A549 (cell line): ENCODE measurements around the gene PAN2. TPM values are rescaled to one million over a fixed set of nuclear protein-coding genes. Genes with fewer than 3 reads are reported as not detected.
A peak's percentile ranks its signal among the peaks of the same experiment; 100 is the strongest.

Experiments
- ATAC-seq, 2 experiments: fragments of 200-7000 bp in 1 of 2; fragments of >200 bp in 1 of 2; cut with Nextera tagmentation in 1 of 2; cut with Tn5 transposase in 1 of 2; 3 replicates each; pipeline versions ENCODE4 v1.8.0 to v1.9.1; 2018 to 2020; ENCODE audit warnings: mild to moderate bottlenecking in 1 of 2, moderate library complexity in 1 of 2
- CTCF ChIA-PET: fragments of 300-600 bp; sonication (Branson Sonifier 250); formaldehyde crosslinking; extraction: SDS; loops from one replicate; lab custom pipeline; 2021; ENCODE audit warnings: antibody characterized with exemption, inconsistent platforms; lab: Yijun Ruan, JAX
- POLR2A ChIA-PET: fragments of 350-600 bp; formaldehyde crosslinking; extraction: SDS; loops from one replicate; lab custom pipeline; 2021; ENCODE audit warnings: antibody characterized with exemption, inconsistent platforms; lab: Yijun Ruan, JAX
- DNase-seq, 2 experiments: peaks; one replicate each; pipeline versions ENCODE4 v3.0.0 to v3.0.0-alpha.2; 2011 to 2016; ENCODE audit warnings: low read depth in 1 of 2, low spot score in 1 of 2
- FAIRE-seq: peaks from 2 replicates; lab custom pipeline; 2011; peaks lifted over from hg19 to GRCh38; lab: Jason Lieb, UNC
- H3K27ac ChIP-seq, 2 experiments: fragments of >200 bp; sonication (Bioruptor Twin); formaldehyde crosslinking; 3 replicates each; pipeline ENCODE4 v1.5.1; 2016 to 2017
- H3K4me1 ChIP-seq: fragments of >200 bp; sonication (Bioruptor Twin); formaldehyde crosslinking; 3 replicates; pipeline ENCODE4 v1.6.1; 2016
- H3K4me2 ChIP-seq: fragments of >200 bp; sonication (Bioruptor Twin); formaldehyde crosslinking; 3 replicates; pipeline ENCODE4 v1.6.1; 2016
- H3K4me3 ChIP-seq: fragments of >200 bp; sonication (Bioruptor Twin); formaldehyde crosslinking; 3 replicates; pipeline ENCODE4 v1.5.1; 2016
- H3K9me3 ChIP-seq: fragments of >200 bp; sonication (Bioruptor Twin); formaldehyde crosslinking; 3 replicates; pipeline ENCODE4 v1.6.1; 2016
- CTCF ChIP-seq: fragments of >200 bp; sonication (Bioruptor Twin); formaldehyde crosslinking; IDR thresholded peaks from 3 replicates; pipeline ENCODE4 v1.5.1; 2016
- EHF ChIP-seq: fragments of 250-450 bp; sonication (Bioruptor Pico); IDR thresholded peaks from 2 replicates; pipeline ENCODE4 v1.5.0; 2020; ENCODE audit warnings: mild to moderate bottlenecking
- FOSB ChIP-seq: fragments of 250-450 bp; sonication (Bioruptor Pico); IDR thresholded peaks from 2 replicates; pipeline ENCODE4 v1.5.0; 2020; ENCODE audit warnings: mild to moderate bottlenecking, moderate library complexity
- FOXS1 ChIP-seq: fragments of 250-450 bp; sonication (Bioruptor Pico); IDR thresholded peaks from 2 replicates; pipeline ENCODE4 v1.5.0; 2020; ENCODE audit warnings: mild to moderate bottlenecking, moderate library complexity
- HDAC2 ChIP-seq: fragments of 200-600 bp; sonication (generic); IDR thresholded peaks from 2 replicates; pipeline ENCODE4 v1.6.1; 2016
- HOXB13 ChIP-seq: fragments of 250-450 bp; sonication (Bioruptor Pico); IDR thresholded peaks from 2 replicates; pipeline ENCODE4 v1.5.0; 2020; ENCODE audit warnings: low read depth, mild to moderate bottlenecking, moderate library complexity
- HOXB5 ChIP-seq: fragments of 250-450 bp; sonication (Bioruptor Pico); IDR thresholded peaks from 2 replicates; pipeline ENCODE4 v1.5.0; 2020; ENCODE audit warnings: mild to moderate bottlenecking, moderate library complexity
- JUN ChIP-seq, 2 experiments: fragments of >200 bp; sonication (Bioruptor Twin); formaldehyde crosslinking; IDR thresholded peaks; 2 replicates in 1 of 2; 3 replicates in 1 of 2; pipeline ENCODE4 v1.6.1; 2016 to 2017
- NFE2L2 ChIP-seq: fragments of 150-350 bp; conservative IDR thresholded peaks from 2 replicates; pipeline ENCODE4 v1.6.1; 2014; ENCODE audit warnings: low read length
- NPAS2 ChIP-seq: fragments of 250-450 bp; sonication (Bioruptor Pico); IDR thresholded peaks from 2 replicates; pipeline ENCODE4 v1.8.0; 2022; ENCODE audit warnings: mild to moderate bottlenecking, moderate library complexity, borderline replicate concordance
- NR3C1 ChIP-seq: fragments of >200 bp; sonication (Bioruptor Twin); formaldehyde crosslinking; IDR thresholded peaks from 3 replicates; pipeline ENCODE4 v1.6.1; 2017
- POLR2A ChIP-seq: IDR thresholded peaks from 2 replicates; pipeline ENCODE4 v1.6.1; 2012; ENCODE audit warnings: mild to moderate bottlenecking, low read length
- POLR2AphosphoS2 ChIP-seq: conservative IDR thresholded peaks from 2 replicates; pipeline ENCODE4 v1.6.1; 2012; ENCODE audit warnings: low read length, improper control_type of control experiment, inconsistent platforms
- RCOR1 ChIP-seq: fragments of 150-350 bp; IDR thresholded peaks from 2 replicates; pipeline ENCODE4 v1.6.1; 2014; ENCODE audit warnings: antibody characterized with exemption, low read length, low read depth
- SREBF2 ChIP-seq: fragments of 450-650 bp; IDR thresholded peaks from 2 replicates; pipeline ENCODE4 v1.6.1; 2014; ENCODE audit warnings: mild to moderate bottlenecking, moderate library complexity
- TP53 ChIP-seq: fragments of 250-450 bp; sonication (Bioruptor Pico); IDR thresholded peaks from 2 replicates; pipeline ENCODE4 v1.5.0; 2021; ENCODE audit warnings: mild to moderate bottlenecking, moderate library complexity
- ZFP36 ChIP-seq: fragments of 450-650 bp; IDR thresholded peaks from 2 replicates; pipeline ENCODE4 v1.6.1; 2014; ENCODE audit warnings: borderline replicate concordance; ENCODE audit not compliant: partially characterized antibody
- WGBS: methylation state at CpG from one replicate; pipeline ENCODE4 v1.1.6; 2017; ENCODE audit errors: missing lambda C conversion rate; 5-methylcytosine and 5-hydroxymethylcytosine counted together
- polyA plus RNA-seq, 4 experiments: library from polyadenylated mRNA; depleted of rRNA in 3 of 4; stranded (reverse); fragments of >200 nt; fragmentation: RNase III in 1 of 4; extraction: RNeasy Plus Mini Kit Qiagen cat#74134 plus additional on column Dnase treatment in 1 of 4; gene quantifications; 2 replicates in 3 of 4; 3 replicates in 1 of 4; pipeline ENCODE4 v1.2.3, GENCODE V29; 2011 to 2017
- TF ChIP-seq, protein P1 (sequence below): fragments of 450-650 bp; IDR thresholded peaks from 2 replicates; pipeline ENCODE4 v1.6.1; 2014; ENCODE audit warnings: antibody characterized with exemption
- TF ChIP-seq, protein P2 (sequence below): fragments of 250-450 bp; sonication (Bioruptor Pico); IDR thresholded peaks from 2 replicates; pipeline ENCODE4 v1.5.0; 2021; ENCODE audit warnings: mild to moderate bottlenecking, moderate library complexity, borderline replicate concordance
- TF ChIP-seq, protein P3 (sequence below): fragments of 200-600 bp; sonication (generic); IDR thresholded peaks from 2 replicates; pipeline ENCODE4 v1.6.1; 2016; ENCODE audit warnings: antibody characterized with exemption, mild to moderate bottlenecking, moderate library complexity

PAN2 gene
- polyA plus RNA-seq, 2 of the 4 experiments (the other 2 are of a cell fraction): 30.0 to 66.8 TPM

DNA sequence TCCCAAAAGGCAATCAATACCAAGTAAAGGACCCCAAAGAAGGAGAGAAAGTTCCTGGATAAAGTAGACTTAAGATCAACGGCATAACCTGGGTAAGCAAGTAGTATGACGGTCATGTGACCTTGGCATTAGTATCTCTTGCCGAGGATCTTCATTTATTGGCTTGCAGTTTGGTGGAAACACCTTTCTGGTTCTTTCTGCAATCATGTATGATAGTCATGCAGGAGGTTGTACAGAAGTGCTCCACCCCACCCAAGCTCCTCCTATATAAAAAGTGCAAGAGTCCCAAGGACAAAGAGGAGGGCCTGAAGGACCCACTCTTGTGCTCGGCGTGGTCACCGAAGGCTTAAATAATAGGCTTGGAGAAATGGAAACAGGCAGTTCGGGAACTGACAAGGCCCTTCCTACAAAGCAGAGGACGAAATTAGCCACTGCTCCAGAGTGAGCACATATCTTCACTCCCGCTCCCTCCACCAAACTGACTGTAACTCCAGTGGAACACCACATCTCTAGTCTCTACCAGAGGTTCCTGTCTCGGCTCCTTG is 34.4 kb downstream of the PAN2 start:
- DNase-seq: peak in 1 of 2 experiments; percentile 27
- CTCF ChIA-PET: interaction anchor here (0.9 to 3.5 kb wide), 7 partner anchors 9 to 109 kb away, joined by 3 to 13 read pairs (median 4); partner anchors contain the start of genes ANKRD52, COQ10A, RNF41 and SMARCC2
- no peak for TF ChIP-seq POLR2AphosphoS2
- TF ChIP-seq, protein P1, sequence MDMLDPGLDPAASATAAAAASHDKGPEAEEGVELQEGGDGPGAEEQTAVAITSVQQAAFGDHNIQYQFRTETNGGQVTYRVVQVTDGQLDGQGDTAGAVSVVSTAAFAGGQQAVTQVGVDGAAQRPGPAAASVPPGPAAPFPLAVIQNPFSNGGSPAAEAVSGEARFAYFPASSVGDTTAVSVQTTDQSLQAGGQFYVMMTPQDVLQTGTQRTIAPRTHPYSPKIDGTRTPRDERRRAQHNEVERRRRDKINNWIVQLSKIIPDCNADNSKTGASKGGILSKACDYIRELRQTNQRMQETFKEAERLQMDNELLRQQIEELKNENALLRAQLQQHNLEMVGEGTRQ: peak; percentile 66
- no peak for TF ChIP-seq RCOR1
- no peak for TF ChIP-seq NFE2L2
- peak overlapping the region; percentile 90 to 91 for H3K27ac ChIP-seq
- peak overlapping the region; percentile 78 for H3K4me2 ChIP-seq
- H3K9me3 ChIP-seq: no peaks in the 10 kb centered on the region
- H3K4me1 ChIP-seq: peaks cover 23% of the 10 kb centered on the region; the same call in 2 of the 3 replicates
- 4% methylated on average over 10 of the region's 10 CpGs for WGBS
- ATAC-seq: peak; percentile 27 to 55
- H3K4me3 ChIP-seq: peak overlapping the region; percentile 69
- POLR2A ChIA-PET: interaction anchor here (0.6 to 2.9 kb wide), 6 partner anchors 9 to 124 kb away, joined by 3 to 11 read pairs (median 3); partner anchors contain the start of genes ANKRD52, CNPY2 and RNF41
- FAIRE-seq: no peak

GRCh38 chr12:56298828-56299227 is 35.0 kb downstream of the PAN2 start:
- Histone ChIP-seq H3K9me3 (no peaks in the 10 kb centered on the region), H3K4me1 (peaks cover 23% of the 10 kb centered on the region; the same call in 2 of the 3 replicates), H3K4me2 (peak overlapping the region; percentile 78), H3K27ac (peak overlapping the region; percentile 90 to 91), H3K4me3 (peak overlapping the region; percentile 69)
- no peak for TF ChIP-seq CTCF
- FAIRE-seq: no peak
- ChIA-PET POLR2A (interaction anchor here (1.0 to 2.9 kb wide), 4 partner anchors 17 to 77 kb away, joined by 3 to 11 read pairs (median 3); partner anchors contain the start of genes ANKRD52, CNPY2 and RNF41), CTCF (interaction anchor here (0.9 to 3.5 kb wide), 9 partner anchors 10 to 109 kb away, joined by 3 to 13 read pairs (median 4); partner anchors contain the start of genes ANKRD52, COQ10A, RNF41 and SMARCC2)
- WGBS: 80% methylated on average over 5 of the region's 5 CpGs
- no peak for DNase-seq
- ATAC-seq: no peak

GRCh38 chr12:56297400-56297799 is 36.4 kb downstream of the PAN2 start:
- no peaks in the 10 kb centered on the region for H3K9me3 ChIP-seq
- H3K27ac ChIP-seq: no peak overlapping the region
- H3K4me1 ChIP-seq: peaks cover 23% of the 10 kb centered on the region; the same call in 2 of the 3 replicates
- CTCF ChIA-PET: interaction anchor here (0.6 to 3.5 kb wide), 6 partner anchors 27 to 143 kb away, joined by 3 to 13 read pairs (median 4); partner anchors contain the start of genes COQ10A and SMARCC2
- WGBS: 91% methylated on average over 8 of the region's 8 CpGs
- ATAC-seq: no peak
- no peak for FAIRE-seq
- no peak overlapping the region for H3K4me2 ChIP-seq
- DNase-seq: no peak
- no peak for TF ChIP-seq HOXB5 (CRISPR knock-in tag)
- TF ChIP-seq EHF (CRISPR knock-in tag): no peak
- TF ChIP-seq FOXS1 (CRISPR knock-in tag): no peak
- no peak for TF ChIP-seq HDAC2
- no peak for TF ChIP-seq RCOR1
- TF ChIP-seq, protein P2, sequence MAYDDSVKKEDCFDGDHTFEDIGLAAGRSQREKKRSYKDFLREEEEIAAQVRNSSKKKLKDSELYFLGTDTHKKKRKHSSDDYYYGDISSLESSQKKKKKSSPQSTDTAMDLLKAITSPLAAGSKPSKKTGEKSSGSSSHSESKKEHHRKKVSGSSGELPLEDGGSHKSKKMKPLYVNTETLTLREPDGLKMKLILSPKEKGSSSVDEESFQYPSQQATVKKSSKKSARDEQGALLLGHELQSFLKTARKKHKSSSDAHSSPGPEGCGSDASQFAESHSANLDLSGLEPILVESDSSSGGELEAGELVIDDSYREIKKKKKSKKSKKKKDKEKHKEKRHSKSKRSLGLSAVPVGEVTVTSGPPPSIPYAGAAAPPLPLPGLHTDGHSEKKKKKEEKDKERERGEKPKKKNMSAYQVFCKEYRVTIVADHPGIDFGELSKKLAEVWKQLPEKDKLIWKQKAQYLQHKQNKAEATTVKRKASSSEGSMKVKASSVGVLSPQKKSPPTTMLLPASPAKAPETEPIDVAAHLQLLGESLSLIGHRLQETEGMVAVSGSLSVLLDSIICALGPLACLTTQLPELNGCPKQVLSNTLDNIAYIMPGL: no peak
- TF ChIP-seq FOSB (CRISPR knock-in tag): no peak
- no peak for TF ChIP-seq TP53 (CRISPR knock-in tag)
- POLR2A ChIA-PET: interaction anchor here (0.6 to 1.1 kb wide), 2 partner anchors 16 to 19 kb away, joined by 3 to 4 read pairs; partner anchors contain the start of gene CNPY2
- no peak overlapping the region for H3K4me3 ChIP-seq

DNA sequence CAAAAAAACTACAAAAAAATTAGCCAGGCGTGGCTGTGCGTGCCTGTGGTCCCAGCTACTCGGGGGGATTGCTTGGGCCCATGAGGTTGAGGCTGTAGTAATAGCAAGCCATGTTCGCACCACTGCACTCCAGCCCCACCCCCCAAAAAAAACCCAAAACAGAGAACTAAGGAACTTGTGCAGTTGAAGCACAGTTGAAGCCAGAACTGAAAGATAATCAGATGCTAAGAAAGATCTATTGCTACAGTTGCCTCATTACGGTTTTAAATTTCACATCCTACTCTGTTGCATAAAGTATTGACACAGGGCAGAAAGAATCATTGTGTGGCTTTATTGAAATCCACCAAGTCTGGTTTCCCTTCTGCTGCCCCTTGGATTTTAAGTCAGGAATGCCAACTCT is 37.5 kb downstream of the PAN2 start:
- 87% methylated on average over 5 of the region's 5 CpGs for WGBS
- ChIA-PET POLR2A (no interaction called here), CTCF (interaction anchor here (1.3 kb wide), 1 partner anchor 17 kb away, joined by 3 read pairs; no protein-coding TSS in a partner anchor)
- no peak for DNase-seq
- FAIRE-seq: no peak
- ATAC-seq: no peak
- no peak overlapping the region for H3K27ac ChIP-seq
- H3K4me2 ChIP-seq: no peak overlapping the region
- no peak overlapping the region for H3K4me3 ChIP-seq
- H3K9me3 ChIP-seq: no peaks in the 10 kb centered on the region
- H3K4me1 ChIP-seq: peaks cover 23% of the 10 kb centered on the region; the same call in 2 of the 3 replicates
- TF ChIP-seq SREBF2 (no peak), JUN (IDR thresholded peaks at IDR 0.05) (no peak), HOXB13 (CRISPR knock-in tag) (no peak), EHF (CRISPR knock-in tag) (no peak), NR3C1 (no peak), NPAS2 (CRISPR knock-in tag) (no peak), ZFP36 (no peak), POLR2A (no peak)
- TF ChIP-seq, protein P3, sequence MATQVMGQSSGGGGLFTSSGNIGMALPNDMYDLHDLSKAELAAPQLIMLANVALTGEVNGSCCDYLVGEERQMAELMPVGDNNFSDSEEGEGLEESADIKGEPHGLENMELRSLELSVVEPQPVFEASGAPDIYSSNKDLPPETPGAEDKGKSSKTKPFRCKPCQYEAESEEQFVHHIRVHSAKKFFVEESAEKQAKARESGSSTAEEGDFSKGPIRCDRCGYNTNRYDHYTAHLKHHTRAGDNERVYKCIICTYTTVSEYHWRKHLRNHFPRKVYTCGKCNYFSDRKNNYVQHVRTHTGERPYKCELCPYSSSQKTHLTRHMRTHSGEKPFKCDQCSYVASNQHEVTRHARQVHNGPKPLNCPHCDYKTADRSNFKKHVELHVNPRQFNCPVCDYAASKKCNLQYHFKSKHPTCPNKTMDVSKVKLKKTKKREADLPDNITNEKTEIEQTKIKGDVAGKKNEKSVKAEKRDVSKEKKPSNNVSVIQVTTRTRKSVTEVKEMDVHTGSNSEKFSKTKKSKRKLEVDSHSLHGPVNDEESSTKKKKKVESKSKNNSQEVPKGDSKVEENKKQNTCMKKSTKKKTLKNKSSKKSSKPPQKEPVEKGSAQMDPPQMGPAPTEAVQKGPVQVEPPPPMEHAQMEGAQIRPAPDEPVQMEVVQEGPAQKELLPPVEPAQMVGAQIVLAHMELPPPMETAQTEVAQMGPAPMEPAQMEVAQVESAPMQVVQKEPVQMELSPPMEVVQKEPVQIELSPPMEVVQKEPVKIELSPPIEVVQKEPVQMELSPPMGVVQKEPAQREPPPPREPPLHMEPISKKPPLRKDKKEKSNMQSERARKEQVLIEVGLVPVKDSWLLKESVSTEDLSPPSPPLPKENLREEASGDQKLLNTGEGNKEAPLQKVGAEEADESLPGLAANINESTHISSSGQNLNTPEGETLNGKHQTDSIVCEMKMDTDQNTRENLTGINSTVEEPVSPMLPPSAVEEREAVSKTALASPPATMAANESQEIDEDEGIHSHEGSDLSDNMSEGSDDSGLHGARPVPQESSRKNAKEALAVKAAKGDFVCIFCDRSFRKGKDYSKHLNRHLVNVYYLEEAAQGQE: no peak
